HG03520 (cell line): ENCODE measurements around the gene MTA1.

Experiments used
- ATAC-seq: cut with Tn5 transposase; IDR thresholded peaks from one replicate; pipeline ENCODE4 v1.9.1; 2021; ENCODE audit warnings: mild to moderate bottlenecking, moderate library complexity; ENCODE audit not compliant: unreplicated experiment

Gene MTA1

GRCh38 chr14:105517096-105517495 is 97.5 kb downstream of the MTA1 start:
- ATAC-seq = no peak

- no peak for ATAC-seq
Measured at GRCh38 chr14:105519946-105520698, 100.5 kb downstream of the MTA1 start.
